Measurements from ENCODE around the gene MSL3B.

MSL3B gene

GRCh38 chr2:233816334-233816733, 51.9 kb downstream of the MSL3B start:
- DNase-seq = no peak

GRCh38 chr2:233815861-233816260, 52.3 kb downstream of the MSL3B start:
- DNase-seq = no peak
